DOHH2 (cell line): ENCODE measurements around the gene ARL14EP.

Experiments used
- CTCF ChIP-seq: fragments of 200-600 bp; sonication (generic); IDR thresholded peaks from one replicate; pipeline ENCODE4 v1.5.1; 2014; ENCODE audit warnings: antibody characterized with exemption, mild to moderate bottlenecking, low read depth, low read length; ENCODE audit not compliant: poor library complexity, severe bottlenecking
- EZH2phosphoT487 ChIP-seq: fragments of 200-600 bp; sonication (generic); IDR thresholded peaks from 2 replicates; pipeline ENCODE4 v1.6.1; 2017; ENCODE audit warnings: borderline replicate concordance, mild to moderate bottlenecking, antibody characterized with exemption, low read length, moderate library complexity, mixed read lengths

DNA sequence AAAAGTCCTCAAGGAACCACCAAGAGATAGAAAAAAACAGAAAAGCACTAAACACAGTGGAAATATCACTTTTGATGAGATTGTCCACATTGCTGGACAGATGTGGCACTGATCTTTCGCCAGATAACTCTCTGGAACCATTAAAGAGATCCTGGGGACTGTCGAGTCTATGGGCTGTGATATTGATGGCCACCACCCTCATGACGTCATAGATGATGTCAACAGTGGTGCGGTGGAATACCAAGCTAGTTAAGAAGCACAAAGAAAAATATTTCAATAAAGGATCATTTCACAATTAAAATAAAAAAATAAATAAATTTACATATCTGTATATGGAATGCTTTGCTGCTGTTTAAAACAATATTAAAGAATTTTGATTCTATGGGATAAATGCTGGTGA, 45.5 kb downstream of the ARL14EP start:
- TF ChIP-seq CTCF (no peak), EZH2phosphoT487 (no peak)
